H9 (cell line): ENCODE measurements around the gene TP53BP2. TPM values are rescaled to one million over a fixed set of nuclear protein-coding genes. Genes with fewer than 3 reads are reported as not detected.
A peak's percentile ranks its signal among the peaks of the same experiment; 100 is the strongest.

ENCODE experiments used
- DNase-seq: peaks from one replicate; pipeline ENCODE4 v3.0.0-alpha.2; 2017
- H2AFZ ChIP-seq: one replicate; pipeline ENCODE4 v1.6.1; 2013; ENCODE audit warnings: mild to moderate bottlenecking, low read length, control low read depth, moderate library complexity
- H2AK5ac ChIP-seq: 2 replicates; pipeline ENCODE4 v1.6.1; 2013; ENCODE audit warnings: low read length, control low read depth, mixed read lengths; ENCODE audit not compliant: insufficient read length
- H2BK120ac ChIP-seq: one replicate; pipeline ENCODE4 v1.6.1; 2013; ENCODE audit warnings: low read depth, mild to moderate bottlenecking, low read length, control low read depth, inconsistent platforms; ENCODE audit not compliant: poor library complexity, severe bottlenecking
- H2BK12ac ChIP-seq: 2 replicates; pipeline ENCODE4 v1.6.1; 2013; ENCODE audit warnings: low read length, control low read depth, mixed read lengths, low read depth; ENCODE audit not compliant: insufficient read length
- H2BK15ac ChIP-seq: 2 replicates; pipeline ENCODE4 v1.6.1; 2013; ENCODE audit warnings: low read depth, low read length, control low read depth
- H2BK20ac ChIP-seq: one replicate; pipeline ENCODE4 v1.6.1; 2013; ENCODE audit warnings: low read depth, mild to moderate bottlenecking, low read length, control low read depth, inconsistent platforms; ENCODE audit not compliant: poor library complexity, severe bottlenecking
- H2BK5ac ChIP-seq: 2 replicates; pipeline ENCODE4 v1.6.1; 2013; ENCODE audit warnings: low read length, control low read depth, mixed read lengths; ENCODE audit not compliant: insufficient read length
- H3K14ac ChIP-seq: 2 replicates; pipeline ENCODE4 v1.6.1; 2013; ENCODE audit warnings: low read length, control low read depth; ENCODE audit not compliant: insufficient read depth
- H3K18ac ChIP-seq: 2 replicates; pipeline ENCODE4 v1.6.1; 2013; ENCODE audit warnings: low read depth, mild to moderate bottlenecking, mixed read lengths, low read length, control low read depth; ENCODE audit not compliant: insufficient read length
- H3K23ac ChIP-seq: 2 replicates; pipeline ENCODE4 v1.6.1; 2013; ENCODE audit warnings: low read length, control low read depth, mixed read lengths, low read depth; ENCODE audit not compliant: insufficient read length
- H3K23me2 ChIP-seq: 2 replicates; pipeline ENCODE4 v1.6.1; 2013; ENCODE audit warnings: low read depth, mild to moderate bottlenecking, mixed read lengths, low read length, control low read depth; ENCODE audit not compliant: insufficient read length, poor library complexity, severe bottlenecking
- H3K27ac ChIP-seq: 2 replicates; pipeline ENCODE4 v1.5.1; 2013; ENCODE audit warnings: low read length, control low read depth, mixed read lengths, low read depth; ENCODE audit not compliant: insufficient read length
- H3K27me3 ChIP-seq: 2 replicates; pipeline ENCODE4 v1.6.1; 2013; ENCODE audit warnings: low read length, control low read depth, inconsistent platforms; ENCODE audit not compliant: insufficient read depth
- H3K4ac ChIP-seq: 2 replicates; pipeline ENCODE4 v1.6.1; 2013; ENCODE audit warnings: low read depth, mild to moderate bottlenecking, control low read depth, inconsistent platforms, low read length, moderate library complexity
- H3K4me1 ChIP-seq: 2 replicates; pipeline ENCODE4 v1.6.1; 2013; ENCODE audit warnings: low read length, control low read depth, inconsistent platforms; ENCODE audit not compliant: insufficient read depth
- H3K4me2 ChIP-seq: 2 replicates; pipeline ENCODE4 v1.6.1; 2013; ENCODE audit warnings: low read length, control low read depth, mixed read lengths; ENCODE audit not compliant: insufficient read length, insufficient read depth
- H3K56ac ChIP-seq: 2 replicates; pipeline ENCODE4 v1.6.1; 2013; ENCODE audit warnings: low read depth, mild to moderate bottlenecking, mixed read lengths, low read length, control low read depth; ENCODE audit not compliant: insufficient read length
- H3K79me1 ChIP-seq: 2 replicates; pipeline ENCODE4 v1.6.1; 2013; ENCODE audit warnings: low read depth, mild to moderate bottlenecking, moderate library complexity, low read length, control low read depth, inconsistent platforms; ENCODE audit not compliant: insufficient read depth, poor library complexity, severe bottlenecking
- H3K79me2 ChIP-seq: 2 replicates; pipeline ENCODE4 v1.6.1; 2013; ENCODE audit warnings: low read length, control low read depth, inconsistent platforms; ENCODE audit not compliant: insufficient read depth
- H3K9ac ChIP-seq: 2 replicates; pipeline ENCODE4 v1.6.1; 2013; ENCODE audit warnings: low read length, control low read depth, mixed read lengths; ENCODE audit not compliant: insufficient read length; ENCODE audit errors: extremely low read depth
- H3K9me3 ChIP-seq: one replicate; pipeline ENCODE4 v1.6.1; 2013; ENCODE audit warnings: low read depth, low read length, inconsistent platforms; ENCODE audit not compliant: control insufficient read depth
- H3T11ph ChIP-seq: one replicate; pipeline ENCODE4 v1.6.1; 2013; ENCODE audit warnings: mild to moderate bottlenecking, low read length, control low read depth, inconsistent platforms
- H4K20me1 ChIP-seq: one replicate; pipeline ENCODE4 v1.6.1; 2013; ENCODE audit not compliant: control insufficient read depth, insufficient read length, insufficient read depth
- H4K5ac ChIP-seq: 2 replicates; pipeline ENCODE4 v1.6.1; 2013; ENCODE audit warnings: low read depth, mild to moderate bottlenecking, mixed read lengths, low read length, control low read depth; ENCODE audit not compliant: insufficient read length
- H4K8ac ChIP-seq: replicated peaks from 2 replicates; pipeline ENCODE4 v1.6.1; 2013; ENCODE audit warnings: low read length, control low read depth, mixed read lengths, low read depth; ENCODE audit not compliant: insufficient read length
- H4K91ac ChIP-seq: 2 replicates; pipeline ENCODE4 v1.6.1; 2013; ENCODE audit warnings: low read depth, mild to moderate bottlenecking, moderate library complexity, mixed read lengths, low read length, control low read depth; ENCODE audit not compliant: insufficient read length
- H3K27ac Mint-ChIP-seq, 3 experiments: 2 replicates in 2 of 3; 3 replicates in 1 of 3; pipeline ENCODE4 v1.8.0; 2020 to 2021; ENCODE audit warnings: mixed read lengths in 3 of 3, mild to moderate bottlenecking in 1 of 3, moderate library complexity in 1 of 3
- H3K27me3 Mint-ChIP-seq: 2 replicates; pipeline ENCODE4 v1.8.0; 2021; ENCODE audit warnings: low read depth, mild to moderate bottlenecking, moderate library complexity, mixed read lengths
- H3K36me3 Mint-ChIP-seq, 3 experiments: 2 replicates in 2 of 3; 3 replicates in 1 of 3; pipeline ENCODE4 v1.8.0; 2020 to 2021; ENCODE audit warnings: low read depth in 3 of 3, mixed read lengths in 3 of 3; ENCODE audit not compliant: insufficient read depth in 1 of 3
- H3K4me1 Mint-ChIP-seq, 2 experiments: 2 replicates each; pipeline ENCODE4 v1.8.0; 2020; ENCODE audit warnings: mixed read lengths in 2 of 2
- H3K4me3 Mint-ChIP-seq, 2 experiments: 2 replicates in 1 of 2; 3 replicates in 1 of 2; pipeline ENCODE4 v1.8.0; 2020 to 2021; ENCODE audit warnings: mild to moderate bottlenecking in 2 of 2, mixed read lengths in 2 of 2, moderate library complexity in 1 of 2
- H3K9me3 Mint-ChIP-seq, 2 experiments: 2 replicates in 1 of 2; 3 replicates in 1 of 2; pipeline ENCODE4 v1.8.0; 2020; ENCODE audit warnings: mild to moderate bottlenecking in 2 of 2, mixed read lengths in 2 of 2, moderate library complexity in 1 of 2
- CTCF ChIP-seq: fragments of 200-600 bp; sonication (generic); conservative IDR thresholded peaks from 3 replicates; pipeline ENCODE4 v1.8.0; 2021; ENCODE audit warnings: antibody characterized with exemption, mild to moderate bottlenecking
- WGBS: extraction: QIAGEN DNeasy Blood & Tissue Kit; methylation state at CpG from one replicate; pipeline ENCODE4 v1.1.7; 2013; ENCODE audit warnings: missing lambda C conversion rate, low lambda C conversion rate, mixed read lengths; ENCODE audit not compliant: insufficient read length; ENCODE audit errors: extremely low coverage; 5-methylcytosine and 5-hydroxymethylcytosine counted together
- total RNA-seq: library from RNA; stranded (reverse); gene quantifications from 2 replicates; pipeline ENCODE4 v1.2.1, GENCODE V29; 2021

TP53BP2 gene
- total RNA-seq, 1 experiment from 2014 or later = 49.7 TPM

- TF ChIP-seq CTCF = no peak
- no peak overlapping the region for H3K56ac ChIP-seq
- H3K9me3 Mint-ChIP-seq = peaks cover 3 to 4% of the 10 kb centered on the region in 2 experiments; a peak in 3 of 5 replicates
- peak overlapping the region in 1 of 3 experiments; percentile 58; a peak in 2 of 7 replicates for H3K27ac Mint-ChIP-seq
- no peak overlapping the region for H2BK20ac ChIP-seq
- no peak overlapping the region for H3K4me3 Mint-ChIP-seq
- H3K9me3 ChIP-seq = no peaks in the 10 kb centered on the region
- no peak overlapping the region for H3K4ac ChIP-seq
- H3K23me2 ChIP-seq = peaks cover 3% of the 10 kb centered on the region
- no peaks in the 10 kb centered on the region; the same call in 1 of the 2 replicates for H3K4me1 ChIP-seq
- no peak overlapping the region for H3K23ac ChIP-seq
- peaks cover 13 to 14% of the 10 kb centered on the region in 2 experiments for H3K4me1 Mint-ChIP-seq
- no peak overlapping the region for H2BK5ac ChIP-seq
- no peak overlapping the region for H3T11ph ChIP-seq
- no peak overlapping the region for H3K4me2 ChIP-seq
- no peaks in the 10 kb centered on the region for H3K27me3 ChIP-seq
- H2AFZ ChIP-seq = no peak overlapping the region
- H2AK5ac ChIP-seq = no peak overlapping the region
- H3K27me3 Mint-ChIP-seq = no peaks in the 10 kb centered on the region
- H3K18ac ChIP-seq = no peak overlapping the region
- no CpG with 5 or more reads among the region's 2 CpGs for WGBS
- peaks cover 26 to 61% (median 51%) of the 10 kb centered on the region in 3 experiments for H3K36me3 Mint-ChIP-seq
- no peak overlapping the region for H4K5ac ChIP-seq
- no peak overlapping the region for H4K91ac ChIP-seq
- H3K27ac ChIP-seq = peak overlapping the region; percentile 58
- H4K20me1 ChIP-seq = no peaks in the 10 kb centered on the region
- H2BK12ac ChIP-seq = no peak overlapping the region
- H2BK120ac ChIP-seq = no peak overlapping the region
- H3K79me1 ChIP-seq = no peaks in the 10 kb centered on the region
- H3K79me2 ChIP-seq = no peaks in the 10 kb centered on the region
- no peak overlapping the region for H3K14ac ChIP-seq
- peak; percentile 12 for DNase-seq
- H3K9ac ChIP-seq = no peak overlapping the region
- no peak overlapping the region for H4K8ac ChIP-seq
- no peak overlapping the region for H2BK15ac ChIP-seq
Observed at GRCh38 chr1:223771469-223771813, 74.3 kb downstream of the TP53BP2 start.
